IPS DF 19.7 (cell line): Measurements from ENCODE around the gene AIG1.

Source experiments
- DNase-seq: peaks from one replicate; pipeline ENCODE4 v3.0.0-alpha.2; 2013; ENCODE audit warnings: low read depth, low spot score

The AIG1 gene

GRCh38 chr6:143362192-143362558, 301.5 kb downstream of the AIG1 start:
- no peak for DNase-seq

GRCh38 chr6:143363299-143363698, 302.6 kb downstream of the AIG1 start:
- DNase-seq, result no peak

GRCh38 chr6:143368426-143368825, 307.7 kb downstream of the AIG1 start:
- no peak for DNase-seq

GRCh38 chr6:143369971-143370370, 309.3 kb downstream of the AIG1 start:
- no peak for DNase-seq

- no peak for DNase-seq
Observed at GRCh38 chr6:143370812-143371370, 310.2 kb downstream of the AIG1 start.

- no peak for DNase-seq
Observed at GRCh38 chr6:143372199-143372882, 311.7 kb downstream of the AIG1 start.

GRCh38 chr6:143374014-143374413, 313.3 kb downstream of the AIG1 start:
- no peak for DNase-seq

GRCh38 chr6:143375022-143375585, 314.4 kb downstream of the AIG1 start:
- no peak for DNase-seq

GRCh38 chr6:143376375-143376774, 315.7 kb downstream of the AIG1 start:
- DNase-seq, result no peak

GRCh38 chr6:143376861-143377260, 316.2 kb downstream of the AIG1 start:
- DNase-seq, result no peak

- no peak for DNase-seq
Observed at GRCh38 chr6:143385636-143386035, 324.9 kb downstream of the AIG1 start.

GRCh38 chr6:143390278-143390677, 329.6 kb downstream of the AIG1 start:
- DNase-seq, result no peak
